Adrenal gland (tissue), 12 donors: Measurements from ENCODE around the gene DALRD3. TPM values are rescaled to one million over a fixed set of nuclear protein-coding genes. Genes with fewer than 3 reads are reported as not detected.
A peak's percentile ranks its signal among the peaks of the same experiment; 100 is the strongest.

Experiments
- DNase-seq, 7 donors: peaks; one replicate each; pipeline ENCODE4 v3.0.0-alpha.2; 2019 to 2020
- H3K27ac ChIP-seq, 5 donors: fragments of 200-600 bp; sonication (generic) in 4 of 5; 1 replicate in 3 of 5; 2 replicates in 2 of 5; pipeline versions ENCODE4 v1.5.1 to v1.8.0; 2016 to 2020; ENCODE audit warnings: mild to moderate bottlenecking in 1 of 5
- H3K27me3 ChIP-seq: fragments of 200-600 bp; 2 replicates; pipeline ENCODE4 v1.8.0; 2021
- H3K36me3 ChIP-seq, 2 donors: fragments of 200-600 bp; replicated peaks in 1 of 2; 1 replicate in 1 of 2; 2 replicates in 1 of 2; pipeline versions ENCODE4 v1.5.1 to v1.8.0; 2018 to 2022
- H3K4me1 ChIP-seq, 2 donors: fragments of 200-600 bp; replicated peaks in 1 of 2; 1 replicate in 1 of 2; 2 replicates in 1 of 2; pipeline versions ENCODE4 v1.5.1 to v1.8.0; 2018 to 2021
- H3K4me3 ChIP-seq, 4 donors: fragments of 200-600 bp; sonication (generic) in 3 of 4; one replicate each; pipeline ENCODE4 v1.5.1; 2016 to 2018
- H3K9me3 ChIP-seq, 3 donors: fragments of 200-600 bp; sonication (generic) in 1 of 3; replicated peaks in 1 of 3; 1 replicate in 2 of 3; 2 replicates in 1 of 3; pipeline versions ENCODE4 v1.5.1 to v1.8.0; 2016 to 2021
- CTCF ChIP-seq, 6 experiments: fragments of 450-650 bp in 4 of 6; fragments of 200-600 bp in 2 of 6; sonication (generic) in 1 of 6; IDR thresholded peaks; 1 replicate in 5 of 6; 2 replicates in 1 of 6; pipeline versions ENCODE4 v1.5.1 to v1.8.0; 2016 to 2021; ENCODE audit warnings: antibody characterized with exemption in 6 of 6, mild to moderate bottlenecking in 2 of 6, moderate library complexity in 1 of 6
- POLR2A ChIP-seq, 2 donors: fragments of 450-650 bp; IDR thresholded peaks; one replicate each; pipeline ENCODE4 v1.6.1; 2017; ENCODE audit warnings: antibody characterized with exemption in 2 of 2, mild to moderate bottlenecking in 2 of 2, moderate library complexity in 1 of 2
- WGBS, 4 donors: extraction: QIAGEN DNeasy Blood & Tissue Kit in 2 of 4; methylation state at CpG; one replicate each; pipeline versions ENCODE4 v1.1.5 to v1.1.7; 2013 to 2017; 5-methylcytosine and 5-hydroxymethylcytosine counted together
- intact Hi-C, 2 donors: fragments of 100-400 bp; cut with DNase I; formaldehyde crosslinking; loops; one replicate each; pipeline versions ENCODE4 v1.14.1 to v1.15.0; 2022 to 2023
- polyA plus RNA-seq, 3 donors: library from polyadenylated mRNA; stranded (reverse); fragments of 200-250 nt in 2 of 3; fragments of 350-450 nt in 1 of 3; fragmentation: Illumina TruSeq in 1 of 3; extraction: RNeasy Lipid Tissue Mini Kit (QIAGEN cat#74804) in 1 of 3; gene quantifications; one replicate each; pipeline ENCODE4 v1.2.3, GENCODE V29; 2013 to 2014
- total RNA-seq, 9 donors: library from RNA; depleted of rRNA in 4 of 9; stranded (reverse); fragments of >200 nt in 4 of 9; fragments of 120-200 nt in 1 of 9; fragmentation: NEBNext Ultra II Directional in 1 of 9; extraction: Animal tissue kit (Norgen Biotek cat#: 25700) in 1 of 9; gene quantifications; one replicate each; pipeline versions ENCODE4 v1.1.0 to v1.2.4, GENCODE V29; 2013 to 2023
- donor health status: healthy with polysubstance abuse.
- donor health status: Bipolar disorder and iron deficiency.
- donor health status: DM: yes; HTN: yes; CAD: no.
- donor health status: DM: no; HTN: no; CAD: no.
- donor health status: DM: no; HTN: no; CAD: no.
- donor health status: DM: yes; HTN: yes; CAD: no.

The DALRD3 gene
- total and polyA plus RNA-seq, 12 donors: 18.4 to 87.9 (median 46.7) TPM

GRCh38 chr3:49021813-49022687, 3.7 kb upstream of the DALRD3 start, which contains the start of gene NDUFAF3:
Gene NDUFAF3 (plus strand): TSS chr3:49022121. CDS start chr3:49022145, 24 bp downstream.
- peak; percentile 93 to 97 (median 94) for DNase-seq
- H3K27ac ChIP-seq: peak within 1 kb of the TSS; percentile 98 to 100 (median 99)
- H3K4me3 ChIP-seq: peak within 1 kb of the TSS; percentile 54 to 91 (median 66)
- H3K36me3 ChIP-seq: peaks cover 0 to 38% of the 10 kb centered on the region in 2 donors
- no peaks in the 10 kb centered on the region for H3K27me3 ChIP-seq
- 0 to 1% (median 0%) methylated on average over 15 to 83 of the region's 83 CpGs for WGBS, 4 donors
- TF ChIP-seq POLR2A (IDR thresholded peaks at IDR 0.05): peak; percentile 91 to 93
- TF ChIP-seq CTCF (IDR thresholded peaks at IDR 0.05): peak; percentile 89 to 99 (median 96)
- intact Hi-C loops: loop anchor here in 1 of 2 donors (10.0 kb wide), 1 partner anchor 1023 kb away; no protein-coding TSS in a partner anchor
- H3K4me1 ChIP-seq: peaks cover 22 to 44% of the 10 kb centered on the region in 2 donors
- H3K9me3 ChIP-seq: no peaks in the 10 kb centered on the region

GRCh38 chr3:49021213-49021812, 2.9 kb upstream of the DALRD3 start:
- Histone ChIP-seq H3K36me3 (peaks cover 0 to 39% of the 10 kb centered on the region in 2 donors), H3K27me3 (no peaks in the 10 kb centered on the region), H3K9me3 (no peaks in the 10 kb centered on the region), H3K27ac (peak overlapping the region; percentile 98 to 100 (median 99)), H3K4me1 (peaks cover 22 to 44% of the 10 kb centered on the region in 2 donors), H3K4me3 (peak overlapping the region; percentile 54 to 91 (median 66))
- WGBS, 4 donors: 0% methylated on average over 3 to 60 of the region's 60 CpGs; no CpG with 5 or more reads in 1 of the 4 donors
- intact Hi-C loops: loop anchor here in 1 of 2 donors (10.0 kb wide), 1 partner anchor 1023 kb away; no protein-coding TSS in a partner anchor
- TF ChIP-seq POLR2A (IDR thresholded peaks at IDR 0.05) (peak; percentile 98 to 99), CTCF (IDR thresholded peaks at IDR 0.05) (no peak)
- DNase-seq: peak; percentile 99 to 100 (median 100)

- Histone ChIP-seq H3K27ac (peak overlapping the region; percentile 98 to 100 (median 99)), H3K36me3 (peaks cover 0 to 39% of the 10 kb centered on the region in 2 donors), H3K4me3 (peak overlapping the region; percentile 31 to 91 (median 66)), H3K9me3 (no peaks in the 10 kb centered on the region), H3K4me1 (peaks cover 22 to 44% of the 10 kb centered on the region in 2 donors), H3K27me3 (no peaks in the 10 kb centered on the region)
- peak; percentile 54 to 80 (median 72) for DNase-seq
- no peak for TF ChIP-seq CTCF (IDR thresholded peaks at IDR 0.05)
- TF ChIP-seq POLR2A (IDR thresholded peaks at IDR 0.05): no peak
- intact Hi-C loops: loop anchor here in 1 of 2 donors (10.0 kb wide), 1 partner anchor 1024 kb away; no protein-coding TSS in a partner anchor
- 3 to 13% (median 4%) methylated on average over 15 to 51 of the region's 51 CpGs for WGBS, 4 donors
Observed at GRCh38 chr3:49020330-49021212, 2.2 kb upstream of the DALRD3 start.
